B cell (primary cell): ENCODE measurements around the gene MAST2. TPM values are rescaled to one million over a fixed set of nuclear protein-coding genes. Genes with fewer than 3 reads are reported as not detected.

Source experiments
- ATAC-seq: fragments of 200-7000 bp; cut with Tn5 transposase; one replicate; pipeline ENCODE4 v1.10.0; 2021; ENCODE audit warnings: low read depth, mild to moderate bottlenecking, moderate number of reproducible peaks, moderate library complexity
- CTCF ChIA-PET: fragments of 350-600 bp; sonication (Branson Sonifier 250); formaldehyde crosslinking; loops from one replicate; lab custom pipeline; 2021; ENCODE audit warnings: antibody characterized with exemption, inconsistent platforms; lab: Charles Lee
- POLR2A ChIA-PET: fragments of 350-600 bp; sonication (Branson Sonifier 250); formaldehyde crosslinking; loops from one replicate; lab custom pipeline; 2021; ENCODE audit warnings: antibody characterized with exemption; lab: Charles Lee
- DNase-seq: peaks from one replicate; pipeline ENCODE4 v3.0.0; 2013
- H2AFZ ChIP-seq: 2 replicates; pipeline ENCODE4 v1.6.1; 2012; ENCODE audit warnings: mild to moderate bottlenecking, low read depth, low read length; ENCODE audit not compliant: insufficient read depth, poor library complexity, severe bottlenecking
- H3K27ac ChIP-seq, 2 donors: 1 replicate in 1 of 2; 2 replicates in 1 of 2; pipeline ENCODE4 v1.5.1; 2012 to 2013; ENCODE audit warnings: low read length in 2 of 2, mild to moderate bottlenecking in 2 of 2, moderate library complexity in 1 of 2
- H3K27me3 ChIP-seq, 4 experiments: fragments of 200-600 bp in 1 of 4; sonication (generic) in 1 of 4; replicated peaks in 1 of 4; 1 replicate in 2 of 4; 2 replicates in 2 of 4; pipeline versions ENCODE4 v1.6.1 to v1.7.0; 2013 to 2016; ENCODE audit warnings: low read length in 3 of 4, mild to moderate bottlenecking in 2 of 4, mixed read lengths in 1 of 4, moderate library complexity in 1 of 4; ENCODE audit not compliant: insufficient read depth in 4 of 4, control insufficient read depth in 3 of 4; ENCODE audit errors: control extremely low read depth in 1 of 4
- H3K36me3 ChIP-seq, 2 experiments: replicated peaks in 1 of 2; 1 replicate in 1 of 2; 2 replicates in 1 of 2; pipeline versions ENCODE4 v1.6.1 to v1.7.1; 2013; ENCODE audit warnings: low read length in 1 of 2; ENCODE audit not compliant: insufficient read depth in 2 of 2, control insufficient read depth in 1 of 2; ENCODE audit errors: control extremely low read depth in 1 of 2, extremely low read depth in 1 of 2
- H3K4me1 ChIP-seq, 2 donors: fragments of 200-600 bp in 1 of 2; sonication (generic) in 1 of 2; 1 replicate in 1 of 2; 2 replicates in 1 of 2; pipeline versions ENCODE4 v1.5.1 to v1.6.1; 2013 to 2017; ENCODE audit warnings: low read length in 2 of 2; ENCODE audit not compliant: control insufficient read depth in 2 of 2, insufficient read depth in 2 of 2
- H3K4me2 ChIP-seq: replicated peaks from 2 replicates; pipeline ENCODE3; 2012; ENCODE audit warnings: mild to moderate bottlenecking, low read depth, low read length; ENCODE audit not compliant: poor library complexity, severe bottlenecking
- H3K4me3 ChIP-seq, 5 experiments: fragments of 200-600 bp in 1 of 5; sonication (generic) in 1 of 5; 1 replicate in 3 of 5; 2 replicates in 2 of 5; pipeline versions ENCODE4 v1.5.1 to v1.7.0; 2011 to 2016; ENCODE audit warnings: low read length in 4 of 5, mild to moderate bottlenecking in 4 of 5, low read depth in 2 of 5, control low read depth in 1 of 5, moderate library complexity in 1 of 5; ENCODE audit not compliant: insufficient read depth in 1 of 5; ENCODE audit errors: control extremely low read depth in 1 of 5, extremely low read depth in 1 of 5
- H3K79me2 ChIP-seq: fragments of 200-600 bp; sonication (generic); one replicate; pipeline ENCODE4 v1.6.0; 2016; ENCODE audit warnings: low read length; ENCODE audit not compliant: control insufficient read depth, insufficient read depth
- H3K9ac ChIP-seq: fragments of 200-600 bp; sonication (generic); 2 replicates; pipeline ENCODE4 v1.6.1; 2017; ENCODE audit warnings: mild to moderate bottlenecking, low read length, moderate library complexity
- H3K9me3 ChIP-seq, 3 donors: one replicate each; pipeline versions ENCODE4 v1.6.1 to v1.7.1; 2013; ENCODE audit warnings: low read length in 2 of 3; ENCODE audit not compliant: control insufficient read depth in 2 of 3, insufficient read depth in 1 of 3; ENCODE audit errors: control extremely low read depth in 1 of 3
- H4K20me1 ChIP-seq: 2 replicates; pipeline ENCODE4 v1.6.0; 2012; ENCODE audit warnings: mild to moderate bottlenecking, low read length; ENCODE audit not compliant: insufficient read depth, control insufficient read depth, poor library complexity, severe bottlenecking
- H3K27ac Mint-ChIP-seq: one replicate; pipeline ENCODE4 v1.8.0; 2021; ENCODE audit warnings: mixed read lengths
- H3K27me3 Mint-ChIP-seq: one replicate; pipeline ENCODE4 v1.8.0; 2021; ENCODE audit warnings: mixed read lengths
- H3K4me1 Mint-ChIP-seq: one replicate; pipeline ENCODE4 v1.8.0; 2021; ENCODE audit warnings: mixed read lengths
- H3K4me3 Mint-ChIP-seq: one replicate; pipeline ENCODE4 v1.8.0; 2021; ENCODE audit warnings: mixed read lengths
- H3K9me3 Mint-ChIP-seq: one replicate; pipeline ENCODE4 v1.8.0; 2022; ENCODE audit warnings: mixed read lengths; ENCODE audit not compliant: insufficient read depth
- EZH2 ChIP-seq: IDR thresholded peaks from 2 replicates; pipeline ENCODE4 v1.6.1; 2012; ENCODE audit warnings: borderline replicate concordance, low read depth, mild to moderate bottlenecking, moderate library complexity, low read length; ENCODE audit not compliant: insufficient read depth, poor library complexity, severe bottlenecking
- WGBS: methylation state at CpG from one replicate; pipeline ENCODE4 v1.1.5; 2013; ENCODE audit warnings: missing lambda C conversion rate; ENCODE audit not compliant: insufficient coverage; 5-methylcytosine and 5-hydroxymethylcytosine counted together
- intact Hi-C: fragments of 100-400 bp; cut with micrococcal nuclease; formaldehyde crosslinking; loops from one replicate; pipeline ENCODE4 v1.10.0; 2022
- polyA plus RNA-seq: library from polyadenylated mRNA; depleted of rRNA; stranded (reverse); fragments of >200 nt; gene quantifications from 2 replicates; pipeline ENCODE4 v1.2.3, GENCODE V29; 2012
- total RNA-seq, 2 donors: library from RNA; stranded (reverse); fragments of 120-200 nt in 1 of 2; gene quantifications; 1 replicate in 1 of 2; 2 replicates in 1 of 2; pipeline versions ENCODE4 v1.2.3 to v1.2.4, GENCODE V29; 2013 to 2022
- TF ChIP-seq, protein P1 (sequence below): fragments of 200-600 bp; IDR thresholded peaks from one replicate; pipeline ENCODE4 v1.8.0; 2022; ENCODE audit warnings: antibody characterized with exemption, mild to moderate bottlenecking

MAST2 gene
- total and polyA plus RNA-seq, 2 donors (not counting 1 experiment from before 2014, with no cell fraction given), result 12.5 to 23.3 TPM

DNA sequence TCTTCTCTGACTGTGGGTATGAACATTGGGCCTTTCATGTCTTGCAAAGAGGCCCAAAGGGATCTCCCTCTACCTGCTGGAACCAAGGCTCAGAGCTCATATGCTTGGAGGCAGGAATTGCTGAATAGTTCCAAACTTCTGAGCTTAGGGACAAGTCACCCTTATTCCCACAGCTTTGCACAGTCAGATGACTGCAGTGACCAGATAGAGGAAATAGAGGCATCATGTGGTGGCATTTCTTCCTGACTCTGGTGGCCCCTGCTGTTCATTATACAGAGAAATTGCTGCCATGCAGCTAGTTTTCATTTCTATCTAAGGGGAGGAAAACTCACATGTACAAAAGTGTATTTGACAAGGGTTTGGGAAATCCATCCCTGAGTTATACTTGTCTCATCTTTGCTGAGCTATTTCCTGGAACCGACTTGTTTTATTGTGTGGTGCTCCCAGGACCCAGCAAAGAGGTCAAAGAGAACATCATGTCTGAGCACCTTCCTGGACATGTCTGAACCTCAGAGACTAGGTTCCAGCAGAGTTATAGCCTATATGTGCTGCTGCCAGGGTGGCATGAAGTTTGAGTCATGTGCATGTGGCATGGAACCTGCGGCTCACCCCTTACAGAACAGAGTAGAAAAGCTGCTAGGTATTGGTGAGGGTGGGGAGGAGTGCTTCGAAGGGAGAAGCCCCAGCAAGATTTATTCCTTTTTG is 197.8 kb downstream of the MAST2 start:
- no peaks in the 10 kb centered on the region for H3K79me2 ChIP-seq
- H4K20me1 ChIP-seq, result no peaks in the 10 kb centered on the region
- ChIA-PET POLR2A (no interaction called here), CTCF (no interaction called here)
- H3K27ac ChIP-seq, result no peak overlapping the region
- H3K9me3 ChIP-seq, result no peaks in the 10 kb centered on the region
- H3K27ac Mint-ChIP-seq, result no peak overlapping the region
- WGBS, result 95% methylated on average over 1 of the region's 3 CpGs
- H3K27me3 Mint-ChIP-seq, result no peaks in the 10 kb centered on the region
- TF ChIP-seq, protein P1, sequence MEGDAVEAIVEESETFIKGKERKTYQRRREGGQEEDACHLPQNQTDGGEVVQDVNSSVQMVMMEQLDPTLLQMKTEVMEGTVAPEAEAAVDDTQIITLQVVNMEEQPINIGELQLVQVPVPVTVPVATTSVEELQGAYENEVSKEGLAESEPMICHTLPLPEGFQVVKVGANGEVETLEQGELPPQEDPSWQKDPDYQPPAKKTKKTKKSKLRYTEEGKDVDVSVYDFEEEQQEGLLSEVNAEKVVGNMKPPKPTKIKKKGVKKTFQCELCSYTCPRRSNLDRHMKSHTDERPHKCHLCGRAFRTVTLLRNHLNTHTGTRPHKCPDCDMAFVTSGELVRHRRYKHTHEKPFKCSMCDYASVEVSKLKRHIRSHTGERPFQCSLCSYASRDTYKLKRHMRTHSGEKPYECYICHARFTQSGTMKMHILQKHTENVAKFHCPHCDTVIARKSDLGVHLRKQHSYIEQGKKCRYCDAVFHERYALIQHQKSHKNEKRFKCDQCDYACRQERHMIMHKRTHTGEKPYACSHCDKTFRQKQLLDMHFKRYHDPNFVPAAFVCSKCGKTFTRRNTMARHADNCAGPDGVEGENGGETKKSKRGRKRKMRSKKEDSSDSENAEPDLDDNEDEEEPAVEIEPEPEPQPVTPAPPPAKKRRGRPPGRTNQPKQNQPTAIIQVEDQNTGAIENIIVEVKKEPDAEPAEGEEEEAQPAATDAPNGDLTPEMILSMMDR, result no peak
- no peak for TF ChIP-seq EZH2
- no peak overlapping the region for H3K4me3 Mint-ChIP-seq
- ATAC-seq (no peak), DNase-seq (no peak)
- no peak overlapping the region for H3K9ac ChIP-seq
- no peaks in the 10 kb centered on the region for H3K4me1 ChIP-seq
- no peaks in the 10 kb centered on the region for H3K27me3 ChIP-seq
- no peaks in the 10 kb centered on the region for H3K4me1 Mint-ChIP-seq
- H3K4me3 ChIP-seq, result no peak overlapping the region
- intact Hi-C loops, result no loop called here
- no peaks in the 10 kb centered on the region for H3K36me3 ChIP-seq
- no peak overlapping the region for H3K4me2 ChIP-seq
- H3K9me3 Mint-ChIP-seq, result no peaks in the 10 kb centered on the region
- H2AFZ ChIP-seq, result no peak overlapping the region

DNA sequence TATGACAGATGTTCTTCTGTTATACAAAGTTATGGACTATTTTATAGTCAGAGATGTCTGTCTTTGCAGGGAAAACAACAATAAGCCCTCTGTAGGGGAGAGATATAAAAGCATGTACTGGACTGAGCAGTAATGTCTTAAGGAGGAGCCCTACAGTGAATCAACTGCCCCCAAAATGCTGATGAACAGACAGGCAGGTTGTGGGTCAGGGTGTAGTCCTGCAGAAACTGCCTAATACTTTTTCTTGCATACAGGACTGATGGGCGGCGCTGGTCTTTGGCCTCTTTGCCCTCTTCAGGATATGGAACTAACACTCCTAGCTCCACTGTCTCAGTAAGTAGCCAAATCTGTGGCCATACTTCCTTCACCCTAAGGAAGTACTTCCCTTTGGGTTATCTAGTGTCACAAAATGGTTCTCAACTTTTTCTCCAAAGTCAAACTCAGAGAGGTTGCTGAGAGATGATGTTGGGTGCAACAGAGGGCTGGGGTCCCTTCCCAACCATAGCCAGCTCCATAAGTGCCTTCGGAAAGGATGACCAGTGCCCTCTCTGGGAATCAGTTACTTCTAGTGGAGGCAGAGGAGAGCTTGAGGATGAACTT is 199.2 kb downstream of the MAST2 start:
- Histone ChIP-seq H3K79me2 (no peaks in the 10 kb centered on the region), H4K20me1 (no peaks in the 10 kb centered on the region), H3K27ac (no peak overlapping the region), H3K9me3 (no peaks in the 10 kb centered on the region), H3K4me3 (no peak overlapping the region), H3K27me3 (no peaks in the 10 kb centered on the region), H3K4me1 (no peaks in the 10 kb centered on the region), H3K36me3 (no peaks in the 10 kb centered on the region), H3K4me2 (no peak overlapping the region), H3K9ac (no peak overlapping the region), H2AFZ (no peak overlapping the region)
- H3K27ac Mint-ChIP-seq, result no peak overlapping the region
- TF ChIP-seq, protein P1, result no peak
- TF ChIP-seq EZH2, result no peak
- POLR2A ChIA-PET, result no interaction called here
- no peaks in the 10 kb centered on the region for H3K9me3 Mint-ChIP-seq
- no peak overlapping the region for H3K4me3 Mint-ChIP-seq
- H3K27me3 Mint-ChIP-seq, result no peaks in the 10 kb centered on the region
- whole genome bisulfite sequencing, result 100% methylated on average over 2 of the region's 3 CpGs
- DNase-seq, result no peak
- no peak for ATAC-seq
- intact Hi-C loops, result no loop called here
- CTCF ChIA-PET, result no interaction called here
- H3K4me1 Mint-ChIP-seq, result no peaks in the 10 kb centered on the region
